Tibial nerve (tissue), 3 donors: ENCODE data around the gene KLHL20.

Experiments
- CTCF ChIP-seq, 5 experiments: fragments of 200-600 bp in 3 of 5; fragments of 450-650 bp in 2 of 5; sonication (generic) in 3 of 5; IDR thresholded peaks; one replicate each; pipeline ENCODE4 v1.5.1; 2016 to 2019; ENCODE audit warnings: antibody characterized with exemption in 5 of 5, mild to moderate bottlenecking in 3 of 5, moderate library complexity in 2 of 5
- POLR2A ChIP-seq, 2 donors: fragments of 450-650 bp; IDR thresholded peaks; one replicate each; pipeline ENCODE4 v1.6.1; 2017; ENCODE audit warnings: antibody characterized with exemption in 2 of 2, mild to moderate bottlenecking in 2 of 2, moderate library complexity in 2 of 2

- TF ChIP-seq CTCF (IDR thresholded peaks at IDR 0.05), result no peak
- no peak for TF ChIP-seq POLR2A (IDR thresholded peaks at IDR 0.05)
Observed at GRCh38 chr1:173818459-173818858, 103.7 kb downstream of the KLHL20 start.
